H9 (cell line): ENCODE data around the gene TSEN15. TPM values are rescaled to one million over a fixed set of nuclear protein-coding genes. Genes with fewer than 3 reads are reported as not detected.

Source experiments
- DNase-seq: peaks from one replicate; pipeline ENCODE4 v3.0.0-alpha.2; 2017
- H2AFZ ChIP-seq: one replicate; pipeline ENCODE4 v1.6.1; 2013; ENCODE audit warnings: mild to moderate bottlenecking, low read length, control low read depth, moderate library complexity
- H2AK5ac ChIP-seq: 2 replicates; pipeline ENCODE4 v1.6.1; 2013; ENCODE audit warnings: low read length, control low read depth, mixed read lengths; ENCODE audit not compliant: insufficient read length
- H2BK120ac ChIP-seq: one replicate; pipeline ENCODE4 v1.6.1; 2013; ENCODE audit warnings: low read depth, mild to moderate bottlenecking, low read length, control low read depth, inconsistent platforms; ENCODE audit not compliant: poor library complexity, severe bottlenecking
- H2BK12ac ChIP-seq: 2 replicates; pipeline ENCODE4 v1.6.1; 2013; ENCODE audit warnings: low read length, control low read depth, mixed read lengths, low read depth; ENCODE audit not compliant: insufficient read length
- H2BK15ac ChIP-seq: 2 replicates; pipeline ENCODE4 v1.6.1; 2013; ENCODE audit warnings: low read depth, low read length, control low read depth
- H2BK20ac ChIP-seq: one replicate; pipeline ENCODE4 v1.6.1; 2013; ENCODE audit warnings: low read depth, mild to moderate bottlenecking, low read length, control low read depth, inconsistent platforms; ENCODE audit not compliant: poor library complexity, severe bottlenecking
- H2BK5ac ChIP-seq: 2 replicates; pipeline ENCODE4 v1.6.1; 2013; ENCODE audit warnings: low read length, control low read depth, mixed read lengths; ENCODE audit not compliant: insufficient read length
- H3K14ac ChIP-seq: 2 replicates; pipeline ENCODE4 v1.6.1; 2013; ENCODE audit warnings: low read length, control low read depth; ENCODE audit not compliant: insufficient read depth
- H3K18ac ChIP-seq: 2 replicates; pipeline ENCODE4 v1.6.1; 2013; ENCODE audit warnings: low read depth, mild to moderate bottlenecking, mixed read lengths, low read length, control low read depth; ENCODE audit not compliant: insufficient read length
- H3K23ac ChIP-seq: 2 replicates; pipeline ENCODE4 v1.6.1; 2013; ENCODE audit warnings: low read length, control low read depth, mixed read lengths, low read depth; ENCODE audit not compliant: insufficient read length
- H3K23me2 ChIP-seq: 2 replicates; pipeline ENCODE4 v1.6.1; 2013; ENCODE audit warnings: low read depth, mild to moderate bottlenecking, mixed read lengths, low read length, control low read depth; ENCODE audit not compliant: insufficient read length, poor library complexity, severe bottlenecking
- H3K27ac ChIP-seq: 2 replicates; pipeline ENCODE4 v1.5.1; 2013; ENCODE audit warnings: low read length, control low read depth, mixed read lengths, low read depth; ENCODE audit not compliant: insufficient read length
- H3K27me3 ChIP-seq: 2 replicates; pipeline ENCODE4 v1.6.1; 2013; ENCODE audit warnings: low read length, control low read depth, inconsistent platforms; ENCODE audit not compliant: insufficient read depth
- H3K4ac ChIP-seq: 2 replicates; pipeline ENCODE4 v1.6.1; 2013; ENCODE audit warnings: low read depth, mild to moderate bottlenecking, control low read depth, inconsistent platforms, low read length, moderate library complexity
- H3K4me1 ChIP-seq: 2 replicates; pipeline ENCODE4 v1.6.1; 2013; ENCODE audit warnings: low read length, control low read depth, inconsistent platforms; ENCODE audit not compliant: insufficient read depth
- H3K4me2 ChIP-seq: 2 replicates; pipeline ENCODE4 v1.6.1; 2013; ENCODE audit warnings: low read length, control low read depth, mixed read lengths; ENCODE audit not compliant: insufficient read length, insufficient read depth
- H3K56ac ChIP-seq: 2 replicates; pipeline ENCODE4 v1.6.1; 2013; ENCODE audit warnings: low read depth, mild to moderate bottlenecking, mixed read lengths, low read length, control low read depth; ENCODE audit not compliant: insufficient read length
- H3K79me1 ChIP-seq: 2 replicates; pipeline ENCODE4 v1.6.1; 2013; ENCODE audit warnings: low read depth, mild to moderate bottlenecking, moderate library complexity, low read length, control low read depth, inconsistent platforms; ENCODE audit not compliant: insufficient read depth, poor library complexity, severe bottlenecking
- H3K79me2 ChIP-seq: 2 replicates; pipeline ENCODE4 v1.6.1; 2013; ENCODE audit warnings: low read length, control low read depth, inconsistent platforms; ENCODE audit not compliant: insufficient read depth
- H3K9ac ChIP-seq: 2 replicates; pipeline ENCODE4 v1.6.1; 2013; ENCODE audit warnings: low read length, control low read depth, mixed read lengths; ENCODE audit not compliant: insufficient read length; ENCODE audit errors: extremely low read depth
- H3K9me3 ChIP-seq: one replicate; pipeline ENCODE4 v1.6.1; 2013; ENCODE audit warnings: low read depth, low read length, inconsistent platforms; ENCODE audit not compliant: control insufficient read depth
- H3T11ph ChIP-seq: one replicate; pipeline ENCODE4 v1.6.1; 2013; ENCODE audit warnings: mild to moderate bottlenecking, low read length, control low read depth, inconsistent platforms
- H4K20me1 ChIP-seq: one replicate; pipeline ENCODE4 v1.6.1; 2013; ENCODE audit not compliant: control insufficient read depth, insufficient read length, insufficient read depth
- H4K5ac ChIP-seq: 2 replicates; pipeline ENCODE4 v1.6.1; 2013; ENCODE audit warnings: low read depth, mild to moderate bottlenecking, mixed read lengths, low read length, control low read depth; ENCODE audit not compliant: insufficient read length
- H4K8ac ChIP-seq: replicated peaks from 2 replicates; pipeline ENCODE4 v1.6.1; 2013; ENCODE audit warnings: low read length, control low read depth, mixed read lengths, low read depth; ENCODE audit not compliant: insufficient read length
- H4K91ac ChIP-seq: 2 replicates; pipeline ENCODE4 v1.6.1; 2013; ENCODE audit warnings: low read depth, mild to moderate bottlenecking, moderate library complexity, mixed read lengths, low read length, control low read depth; ENCODE audit not compliant: insufficient read length
- H3K27ac Mint-ChIP-seq, 3 experiments: 2 replicates in 2 of 3; 3 replicates in 1 of 3; pipeline ENCODE4 v1.8.0; 2020 to 2021; ENCODE audit warnings: mixed read lengths in 3 of 3, mild to moderate bottlenecking in 1 of 3, moderate library complexity in 1 of 3
- H3K27me3 Mint-ChIP-seq: 2 replicates; pipeline ENCODE4 v1.8.0; 2021; ENCODE audit warnings: low read depth, mild to moderate bottlenecking, moderate library complexity, mixed read lengths
- H3K36me3 Mint-ChIP-seq, 3 experiments: 2 replicates in 2 of 3; 3 replicates in 1 of 3; pipeline ENCODE4 v1.8.0; 2020 to 2021; ENCODE audit warnings: low read depth in 3 of 3, mixed read lengths in 3 of 3; ENCODE audit not compliant: insufficient read depth in 1 of 3
- H3K4me1 Mint-ChIP-seq, 2 experiments: 2 replicates each; pipeline ENCODE4 v1.8.0; 2020; ENCODE audit warnings: mixed read lengths in 2 of 2
- H3K4me3 Mint-ChIP-seq, 2 experiments: 2 replicates in 1 of 2; 3 replicates in 1 of 2; pipeline ENCODE4 v1.8.0; 2020 to 2021; ENCODE audit warnings: mild to moderate bottlenecking in 2 of 2, mixed read lengths in 2 of 2, moderate library complexity in 1 of 2
- H3K9me3 Mint-ChIP-seq, 2 experiments: 2 replicates in 1 of 2; 3 replicates in 1 of 2; pipeline ENCODE4 v1.8.0; 2020; ENCODE audit warnings: mild to moderate bottlenecking in 2 of 2, mixed read lengths in 2 of 2, moderate library complexity in 1 of 2
- WGBS: extraction: QIAGEN DNeasy Blood & Tissue Kit; methylation state at CpG from one replicate; pipeline ENCODE4 v1.1.7; 2013; ENCODE audit warnings: missing lambda C conversion rate, low lambda C conversion rate, mixed read lengths; ENCODE audit not compliant: insufficient read length; ENCODE audit errors: extremely low coverage; 5-methylcytosine and 5-hydroxymethylcytosine counted together
- total RNA-seq: library from RNA; stranded (reverse); gene quantifications from 2 replicates; pipeline ENCODE4 v1.2.1, GENCODE V29; 2021
- TF ChIP-seq, protein P1 (sequence below): fragments of 200-600 bp; sonication (generic); conservative IDR thresholded peaks from 3 replicates; pipeline ENCODE4 v1.8.0; 2021; ENCODE audit warnings: antibody characterized with exemption, mild to moderate bottlenecking

TSEN15 gene
- total RNA-seq, 1 experiment from 2014 or later = 21.9 TPM

DNA sequence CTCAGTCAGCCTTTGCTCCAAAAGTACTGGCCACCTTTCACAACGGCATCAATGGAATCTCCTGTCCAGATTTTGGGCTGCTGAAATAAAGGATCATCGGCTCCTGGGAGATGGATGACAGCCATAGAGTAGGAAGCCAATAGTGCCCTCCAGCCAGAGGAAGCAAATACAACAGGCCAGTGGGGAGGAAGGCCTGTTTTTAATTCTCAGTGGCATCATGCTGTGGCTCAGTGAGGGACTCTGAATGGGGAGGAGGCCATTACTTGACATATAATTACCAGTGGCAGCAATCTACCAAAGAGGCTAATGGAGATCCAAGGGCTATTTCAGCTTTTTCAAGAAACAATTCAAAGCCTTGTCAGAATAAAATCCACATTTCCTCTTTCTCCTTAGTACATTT, 40.7 kb upstream of the TSEN15 start:
- no peak overlapping the region for H3K4me3 Mint-ChIP-seq
- peaks cover 14% of the 10 kb centered on the region for H3K27me3 Mint-ChIP-seq

More for the DNA sequence above, 40.7 kb upstream of the TSEN15 start:
- no peaks in the 10 kb centered on the region for H4K20me1 ChIP-seq
- no peaks in the 10 kb centered on the region for H3K9me3 ChIP-seq
- H4K91ac ChIP-seq = no peak overlapping the region
- Mint-ChIP-seq H3K36me3 (peaks cover 3 to 8% (median 4%) of the 10 kb centered on the region in 3 experiments; a peak in 2 of 7 replicates), H3K9me3 (peaks cover 0 to 5% of the 10 kb centered on the region in 2 experiments; a peak in 3 of 5 replicates), H3K4me1 (peaks cover 7% of the 10 kb centered on the region in 2 experiments), H3K27ac (no peak overlapping the region)
- WGBS = no CpG with 5 or more reads among the region's 2 CpGs
- no peaks in the 10 kb centered on the region for H3K23me2 ChIP-seq
- H3K27ac ChIP-seq = no peak overlapping the region
- no peak overlapping the region for H3K9ac ChIP-seq
- H3K14ac ChIP-seq = no peak overlapping the region
- H3K79me1 ChIP-seq = no peaks in the 10 kb centered on the region
- no peak overlapping the region for H2BK12ac ChIP-seq
- H4K5ac ChIP-seq = no peak overlapping the region
- no peak overlapping the region for H2BK15ac ChIP-seq
- TF ChIP-seq, protein P1, sequence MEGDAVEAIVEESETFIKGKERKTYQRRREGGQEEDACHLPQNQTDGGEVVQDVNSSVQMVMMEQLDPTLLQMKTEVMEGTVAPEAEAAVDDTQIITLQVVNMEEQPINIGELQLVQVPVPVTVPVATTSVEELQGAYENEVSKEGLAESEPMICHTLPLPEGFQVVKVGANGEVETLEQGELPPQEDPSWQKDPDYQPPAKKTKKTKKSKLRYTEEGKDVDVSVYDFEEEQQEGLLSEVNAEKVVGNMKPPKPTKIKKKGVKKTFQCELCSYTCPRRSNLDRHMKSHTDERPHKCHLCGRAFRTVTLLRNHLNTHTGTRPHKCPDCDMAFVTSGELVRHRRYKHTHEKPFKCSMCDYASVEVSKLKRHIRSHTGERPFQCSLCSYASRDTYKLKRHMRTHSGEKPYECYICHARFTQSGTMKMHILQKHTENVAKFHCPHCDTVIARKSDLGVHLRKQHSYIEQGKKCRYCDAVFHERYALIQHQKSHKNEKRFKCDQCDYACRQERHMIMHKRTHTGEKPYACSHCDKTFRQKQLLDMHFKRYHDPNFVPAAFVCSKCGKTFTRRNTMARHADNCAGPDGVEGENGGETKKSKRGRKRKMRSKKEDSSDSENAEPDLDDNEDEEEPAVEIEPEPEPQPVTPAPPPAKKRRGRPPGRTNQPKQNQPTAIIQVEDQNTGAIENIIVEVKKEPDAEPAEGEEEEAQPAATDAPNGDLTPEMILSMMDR = no peak
- H3K4me2 ChIP-seq = no peak overlapping the region
- H2AFZ ChIP-seq = no peak overlapping the region
- H3K23ac ChIP-seq = no peak overlapping the region
- DNase-seq = no peak
- H3K18ac ChIP-seq = no peak overlapping the region
- no peak overlapping the region for H4K8ac ChIP-seq
- no peak overlapping the region for H3T11ph ChIP-seq
- H3K56ac ChIP-seq = no peak overlapping the region
- H2BK20ac ChIP-seq = no peak overlapping the region
- H3K4me1 ChIP-seq = no peaks in the 10 kb centered on the region; the same call in 1 of the 2 replicates
- H2AK5ac ChIP-seq = no peak overlapping the region
- no peak overlapping the region for H3K4ac ChIP-seq
- H3K27me3 ChIP-seq = no peaks in the 10 kb centered on the region
- H2BK5ac ChIP-seq = no peak overlapping the region
- H2BK120ac ChIP-seq = no peak overlapping the region
- H3K79me2 ChIP-seq = no peaks in the 10 kb centered on the region
